SU-DHL-6 (cell line): ENCODE results near the gene NDNF.

Source experiments
- CTCF ChIP-seq: fragments of 200-600 bp; sonication (generic); IDR thresholded peaks from one replicate; pipeline ENCODE4 v1.5.1; 2017; ENCODE audit warnings: antibody characterized with exemption, mild to moderate bottlenecking, low read length, moderate library complexity; ENCODE audit not compliant: insufficient read depth, poor library complexity, severe bottlenecking
- EZH2phosphoT487 ChIP-seq: fragments of 200-600 bp; sonication (generic), shearing (Covaris generic); conservative IDR thresholded peaks from 2 replicates; pipeline ENCODE4 v1.6.1; 2018; ENCODE audit warnings: mild to moderate bottlenecking, antibody characterized with exemption, low read length, moderate library complexity, mixed read lengths

GRCh38 chr4:121077496-121077895 lies 5.2 kb upstream of the NDNF start:
- TF ChIP-seq CTCF (no peak), EZH2phosphoT487 (no peak)
